H9 (cell line): Measurements from ENCODE around the gene PPP1CC. TPM values are rescaled to one million over a fixed set of nuclear protein-coding genes. Genes with fewer than 3 reads are reported as not detected.

ENCODE experiments used
- DNase-seq: peaks from one replicate; pipeline ENCODE4 v3.0.0-alpha.2; 2017
- H2AFZ ChIP-seq: one replicate; pipeline ENCODE4 v1.6.1; 2013; ENCODE audit warnings: mild to moderate bottlenecking, low read length, control low read depth, moderate library complexity
- H2AK5ac ChIP-seq: 2 replicates; pipeline ENCODE4 v1.6.1; 2013; ENCODE audit warnings: low read length, control low read depth, mixed read lengths; ENCODE audit not compliant: insufficient read length
- H2BK120ac ChIP-seq: one replicate; pipeline ENCODE4 v1.6.1; 2013; ENCODE audit warnings: low read depth, mild to moderate bottlenecking, low read length, control low read depth, inconsistent platforms; ENCODE audit not compliant: poor library complexity, severe bottlenecking
- H2BK12ac ChIP-seq: 2 replicates; pipeline ENCODE4 v1.6.1; 2013; ENCODE audit warnings: low read length, control low read depth, mixed read lengths, low read depth; ENCODE audit not compliant: insufficient read length
- H2BK15ac ChIP-seq: 2 replicates; pipeline ENCODE4 v1.6.1; 2013; ENCODE audit warnings: low read depth, low read length, control low read depth
- H2BK20ac ChIP-seq: one replicate; pipeline ENCODE4 v1.6.1; 2013; ENCODE audit warnings: low read depth, mild to moderate bottlenecking, low read length, control low read depth, inconsistent platforms; ENCODE audit not compliant: poor library complexity, severe bottlenecking
- H2BK5ac ChIP-seq: 2 replicates; pipeline ENCODE4 v1.6.1; 2013; ENCODE audit warnings: low read length, control low read depth, mixed read lengths; ENCODE audit not compliant: insufficient read length
- H3K14ac ChIP-seq: 2 replicates; pipeline ENCODE4 v1.6.1; 2013; ENCODE audit warnings: low read length, control low read depth; ENCODE audit not compliant: insufficient read depth
- H3K18ac ChIP-seq: 2 replicates; pipeline ENCODE4 v1.6.1; 2013; ENCODE audit warnings: low read depth, mild to moderate bottlenecking, mixed read lengths, low read length, control low read depth; ENCODE audit not compliant: insufficient read length
- H3K23ac ChIP-seq: 2 replicates; pipeline ENCODE4 v1.6.1; 2013; ENCODE audit warnings: low read length, control low read depth, mixed read lengths, low read depth; ENCODE audit not compliant: insufficient read length
- H3K23me2 ChIP-seq: 2 replicates; pipeline ENCODE4 v1.6.1; 2013; ENCODE audit warnings: low read depth, mild to moderate bottlenecking, mixed read lengths, low read length, control low read depth; ENCODE audit not compliant: insufficient read length, poor library complexity, severe bottlenecking
- H3K27ac ChIP-seq: 2 replicates; pipeline ENCODE4 v1.5.1; 2013; ENCODE audit warnings: low read length, control low read depth, mixed read lengths, low read depth; ENCODE audit not compliant: insufficient read length
- H3K27me3 ChIP-seq: 2 replicates; pipeline ENCODE4 v1.6.1; 2013; ENCODE audit warnings: low read length, control low read depth, inconsistent platforms; ENCODE audit not compliant: insufficient read depth
- H3K4ac ChIP-seq: 2 replicates; pipeline ENCODE4 v1.6.1; 2013; ENCODE audit warnings: low read depth, mild to moderate bottlenecking, control low read depth, inconsistent platforms, low read length, moderate library complexity
- H3K4me1 ChIP-seq: 2 replicates; pipeline ENCODE4 v1.6.1; 2013; ENCODE audit warnings: low read length, control low read depth, inconsistent platforms; ENCODE audit not compliant: insufficient read depth
- H3K4me2 ChIP-seq: 2 replicates; pipeline ENCODE4 v1.6.1; 2013; ENCODE audit warnings: low read length, control low read depth, mixed read lengths; ENCODE audit not compliant: insufficient read length, insufficient read depth
- H3K56ac ChIP-seq: 2 replicates; pipeline ENCODE4 v1.6.1; 2013; ENCODE audit warnings: low read depth, mild to moderate bottlenecking, mixed read lengths, low read length, control low read depth; ENCODE audit not compliant: insufficient read length
- H3K79me1 ChIP-seq: 2 replicates; pipeline ENCODE4 v1.6.1; 2013; ENCODE audit warnings: low read depth, mild to moderate bottlenecking, moderate library complexity, low read length, control low read depth, inconsistent platforms; ENCODE audit not compliant: insufficient read depth, poor library complexity, severe bottlenecking
- H3K79me2 ChIP-seq: 2 replicates; pipeline ENCODE4 v1.6.1; 2013; ENCODE audit warnings: low read length, control low read depth, inconsistent platforms; ENCODE audit not compliant: insufficient read depth
- H3K9ac ChIP-seq: 2 replicates; pipeline ENCODE4 v1.6.1; 2013; ENCODE audit warnings: low read length, control low read depth, mixed read lengths; ENCODE audit not compliant: insufficient read length; ENCODE audit errors: extremely low read depth
- H3K9me3 ChIP-seq: one replicate; pipeline ENCODE4 v1.6.1; 2013; ENCODE audit warnings: low read depth, low read length, inconsistent platforms; ENCODE audit not compliant: control insufficient read depth
- H3T11ph ChIP-seq: one replicate; pipeline ENCODE4 v1.6.1; 2013; ENCODE audit warnings: mild to moderate bottlenecking, low read length, control low read depth, inconsistent platforms
- H4K20me1 ChIP-seq: one replicate; pipeline ENCODE4 v1.6.1; 2013; ENCODE audit not compliant: control insufficient read depth, insufficient read length, insufficient read depth
- H4K5ac ChIP-seq: 2 replicates; pipeline ENCODE4 v1.6.1; 2013; ENCODE audit warnings: low read depth, mild to moderate bottlenecking, mixed read lengths, low read length, control low read depth; ENCODE audit not compliant: insufficient read length
- H4K8ac ChIP-seq: replicated peaks from 2 replicates; pipeline ENCODE4 v1.6.1; 2013; ENCODE audit warnings: low read length, control low read depth, mixed read lengths, low read depth; ENCODE audit not compliant: insufficient read length
- H4K91ac ChIP-seq: 2 replicates; pipeline ENCODE4 v1.6.1; 2013; ENCODE audit warnings: low read depth, mild to moderate bottlenecking, moderate library complexity, mixed read lengths, low read length, control low read depth; ENCODE audit not compliant: insufficient read length
- H3K27ac Mint-ChIP-seq, 3 experiments: 2 replicates in 2 of 3; 3 replicates in 1 of 3; pipeline ENCODE4 v1.8.0; 2020 to 2021; ENCODE audit warnings: mixed read lengths in 3 of 3, mild to moderate bottlenecking in 1 of 3, moderate library complexity in 1 of 3
- H3K27me3 Mint-ChIP-seq: 2 replicates; pipeline ENCODE4 v1.8.0; 2021; ENCODE audit warnings: low read depth, mild to moderate bottlenecking, moderate library complexity, mixed read lengths
- H3K36me3 Mint-ChIP-seq, 3 experiments: 2 replicates in 2 of 3; 3 replicates in 1 of 3; pipeline ENCODE4 v1.8.0; 2020 to 2021; ENCODE audit warnings: low read depth in 3 of 3, mixed read lengths in 3 of 3; ENCODE audit not compliant: insufficient read depth in 1 of 3
- H3K4me1 Mint-ChIP-seq, 2 experiments: 2 replicates each; pipeline ENCODE4 v1.8.0; 2020; ENCODE audit warnings: mixed read lengths in 2 of 2
- H3K4me3 Mint-ChIP-seq, 2 experiments: 2 replicates in 1 of 2; 3 replicates in 1 of 2; pipeline ENCODE4 v1.8.0; 2020 to 2021; ENCODE audit warnings: mild to moderate bottlenecking in 2 of 2, mixed read lengths in 2 of 2, moderate library complexity in 1 of 2
- H3K9me3 Mint-ChIP-seq, 2 experiments: 2 replicates in 1 of 2; 3 replicates in 1 of 2; pipeline ENCODE4 v1.8.0; 2020; ENCODE audit warnings: mild to moderate bottlenecking in 2 of 2, mixed read lengths in 2 of 2, moderate library complexity in 1 of 2
- CTCF ChIP-seq: fragments of 200-600 bp; sonication (generic); conservative IDR thresholded peaks from 3 replicates; pipeline ENCODE4 v1.8.0; 2021; ENCODE audit warnings: antibody characterized with exemption, mild to moderate bottlenecking
- WGBS: extraction: QIAGEN DNeasy Blood & Tissue Kit; methylation state at CpG from one replicate; pipeline ENCODE4 v1.1.7; 2013; ENCODE audit warnings: missing lambda C conversion rate, low lambda C conversion rate, mixed read lengths; ENCODE audit not compliant: insufficient read length; ENCODE audit errors: extremely low coverage; 5-methylcytosine and 5-hydroxymethylcytosine counted together
- total RNA-seq: library from RNA; stranded (reverse); gene quantifications from 2 replicates; pipeline ENCODE4 v1.2.1, GENCODE V29; 2021

Gene PPP1CC
- total RNA-seq, 1 experiment from 2014 or later = 286 TPM

GRCh38 chr12:110670161-110670701 is 72.5 kb downstream of the PPP1CC start:
- Histone ChIP-seq H2BK20ac (no peak overlapping the region), H4K91ac (no peak overlapping the region), H3K4ac (no peak overlapping the region), H3K23me2 (no peaks in the 10 kb centered on the region), H3K27ac (no peak overlapping the region), H2BK15ac (no peak overlapping the region), H2AFZ (no peak overlapping the region), H3K79me1 (no peaks in the 10 kb centered on the region), H3K18ac (no peak overlapping the region), H2BK12ac (no peak overlapping the region), H3K56ac (no peak overlapping the region), H2AK5ac (no peak overlapping the region), H3K79me2 (no peaks in the 10 kb centered on the region), H3K9ac (no peak overlapping the region), H2BK5ac (no peak overlapping the region), H2BK120ac (no peak overlapping the region), H3K4me1 (no peaks in the 10 kb centered on the region), H3K9me3 (no peaks in the 10 kb centered on the region), H4K5ac (no peak overlapping the region), H4K8ac (no peak overlapping the region), H3T11ph (no peak overlapping the region), H3K14ac (no peak overlapping the region), H3K27me3 (no peaks in the 10 kb centered on the region), H3K4me2 (no peak overlapping the region), H3K23ac (no peak overlapping the region), H4K20me1 (no peaks in the 10 kb centered on the region)
- H3K27me3 Mint-ChIP-seq = no peaks in the 10 kb centered on the region
- no peak for TF ChIP-seq CTCF
- H3K4me1 Mint-ChIP-seq = peaks cover 5 to 9% of the 10 kb centered on the region in 2 experiments; a peak in 3 of 4 replicates
- no CpG with 5 or more reads among the region's 4 CpGs for WGBS
- H3K27ac Mint-ChIP-seq = no peak overlapping the region
- peaks cover 0 to 3% of the 10 kb centered on the region in 2 experiments; a peak in 2 of 5 replicates for H3K9me3 Mint-ChIP-seq
- H3K36me3 Mint-ChIP-seq = peaks cover 0 to 4% (median 0%) of the 10 kb centered on the region in 3 experiments; a peak in 1 of 7 replicates
- no peak overlapping the region for H3K4me3 Mint-ChIP-seq
- no peak for DNase-seq

Other genes with a start within 250 kb of the PPP1CC start
- gene VPS29, start 240.8 kb downstream of the PPP1CC start, total RNA-seq = 77.6 and 81.5 TPM in 2 replicates
- 0.22 TPM in 1 of 2 replicates, not detected in the other for gene RAD9B, start 240.6 kb downstream of the PPP1CC start, total RNA-seq
- gene PPTC7, start 159.6 kb downstream of the PPP1CC start, total RNA-seq = 15.7 and 15.8 TPM in 2 replicates
- gene TCTN1, start 128.8 kb downstream of the PPP1CC start, total RNA-seq = 10.9 and 11.1 TPM in 2 replicates
- gene HVCN1, start 53.8 kb downstream of the PPP1CC start, total RNA-seq = 5.2 and 5.5 TPM in 2 replicates
- gene CCDC63, start 104.1 kb upstream of the PPP1CC start, total RNA-seq = 0.77 and 1.3 TPM in 2 replicates
- gene MYL2, start 177.7 kb upstream of the PPP1CC start, total RNA-seq = not detected in 2 replicates